Lower lobe of right lung (tissue), 2 donors: ENCODE data around the gene TMEM26. TPM values are rescaled to one million over a fixed set of nuclear protein-coding genes. Genes with fewer than 3 reads are reported as not detected.
A peak's percentile ranks its signal among the peaks of the same experiment; 100 is the strongest.

Source experiments
- ATAC-seq, 2 donors: fragments of 200-7000 bp; cut with Tn5 transposase; one replicate each; pipeline ENCODE4 v1.9.1; 2020 to 2022; ENCODE audit warnings: mild to moderate bottlenecking in 2 of 2, moderate library complexity in 2 of 2
- DNase-seq: peaks from one replicate; pipeline ENCODE4 v3.0.0-alpha.2; 2020
- H3K27ac ChIP-seq: fragments of 200-600 bp; one replicate; pipeline ENCODE4 v1.8.0; 2022
- H3K27me3 ChIP-seq: fragments of 200-600 bp; one replicate; pipeline ENCODE4 v1.8.0; 2022; ENCODE audit warnings: low read depth
- H3K36me3 ChIP-seq: fragments of 200-600 bp; one replicate; pipeline ENCODE4 v1.8.0; 2022; ENCODE audit warnings: mild to moderate bottlenecking
- H3K4me1 ChIP-seq: fragments of 200-600 bp; one replicate; pipeline ENCODE4 v1.8.0; 2022
- H3K4me3 ChIP-seq: fragments of 200-600 bp; one replicate; pipeline ENCODE4 v1.8.0; 2022; ENCODE audit warnings: mild to moderate bottlenecking
- H3K9me3 ChIP-seq: fragments of 200-600 bp; one replicate; pipeline ENCODE4 v1.8.0; 2022
- intact Hi-C: fragments of 100-400 bp; cut with DNase I; formaldehyde crosslinking; loops from one replicate; pipeline ENCODE4 v1.11.0; 2022
- long read RNA-seq: library from polyadenylated mRNA; unstranded; transcript quantifications from one replicate; pipeline ENCODE4 v2.0.0, GENCODE V29; 2021
- total RNA-seq: library from RNA; stranded (reverse); fragmentation: NEBNext Ultra II Directional; extraction: Animal tissue kit (Norgen Biotek cat#: 25700); gene quantifications from one replicate; pipeline ENCODE4 v1.2.1, GENCODE V29; 2021
- TF ChIP-seq, protein P1 (sequence below): fragments of 200-600 bp; IDR thresholded peaks from one replicate; pipeline ENCODE4 v1.8.0; 2022; ENCODE audit warnings: antibody characterized with exemption, mild to moderate bottlenecking
- donor health status: DM: no; HTN: yes; CAD: no; lungs with severe emphysema.

TMEM26 gene
- 1.1 TPM for total RNA-seq
- long read RNA-seq, full-length matches to known transcripts = 1 of 2 reads
- long read RNA-seq, partial matches to known transcripts = 0 of 2 reads
- long read RNA-seq, other reads (novel, unspliced or antisense) = 1 of 2 reads

GRCh38 chr10:61452655-61453641 lies at the start of gene TMEM26:
Gene TMEM26 (minus strand): TSS chr10:61453381. CDS start chr10:61453081, 300 bp downstream.
- no peak within 1 kb of the TSS for H3K27ac ChIP-seq
- DNase-seq (peak; percentile 52), ATAC-seq (peak; percentile 57 to 62)
- peak within 1 kb of the TSS; percentile 58 for H3K4me3 ChIP-seq
- H3K4me1 ChIP-seq = peaks cover 24% of the 10 kb centered on the region
- H3K36me3 ChIP-seq = no peaks in the 10 kb centered on the region
- intact Hi-C loops = no loop called here
- H3K27me3 ChIP-seq = peaks cover 17% of the 10 kb centered on the region
- no peaks in the 10 kb centered on the region for H3K9me3 ChIP-seq
- TF ChIP-seq, protein P1, sequence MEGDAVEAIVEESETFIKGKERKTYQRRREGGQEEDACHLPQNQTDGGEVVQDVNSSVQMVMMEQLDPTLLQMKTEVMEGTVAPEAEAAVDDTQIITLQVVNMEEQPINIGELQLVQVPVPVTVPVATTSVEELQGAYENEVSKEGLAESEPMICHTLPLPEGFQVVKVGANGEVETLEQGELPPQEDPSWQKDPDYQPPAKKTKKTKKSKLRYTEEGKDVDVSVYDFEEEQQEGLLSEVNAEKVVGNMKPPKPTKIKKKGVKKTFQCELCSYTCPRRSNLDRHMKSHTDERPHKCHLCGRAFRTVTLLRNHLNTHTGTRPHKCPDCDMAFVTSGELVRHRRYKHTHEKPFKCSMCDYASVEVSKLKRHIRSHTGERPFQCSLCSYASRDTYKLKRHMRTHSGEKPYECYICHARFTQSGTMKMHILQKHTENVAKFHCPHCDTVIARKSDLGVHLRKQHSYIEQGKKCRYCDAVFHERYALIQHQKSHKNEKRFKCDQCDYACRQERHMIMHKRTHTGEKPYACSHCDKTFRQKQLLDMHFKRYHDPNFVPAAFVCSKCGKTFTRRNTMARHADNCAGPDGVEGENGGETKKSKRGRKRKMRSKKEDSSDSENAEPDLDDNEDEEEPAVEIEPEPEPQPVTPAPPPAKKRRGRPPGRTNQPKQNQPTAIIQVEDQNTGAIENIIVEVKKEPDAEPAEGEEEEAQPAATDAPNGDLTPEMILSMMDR = no peak

DNA sequence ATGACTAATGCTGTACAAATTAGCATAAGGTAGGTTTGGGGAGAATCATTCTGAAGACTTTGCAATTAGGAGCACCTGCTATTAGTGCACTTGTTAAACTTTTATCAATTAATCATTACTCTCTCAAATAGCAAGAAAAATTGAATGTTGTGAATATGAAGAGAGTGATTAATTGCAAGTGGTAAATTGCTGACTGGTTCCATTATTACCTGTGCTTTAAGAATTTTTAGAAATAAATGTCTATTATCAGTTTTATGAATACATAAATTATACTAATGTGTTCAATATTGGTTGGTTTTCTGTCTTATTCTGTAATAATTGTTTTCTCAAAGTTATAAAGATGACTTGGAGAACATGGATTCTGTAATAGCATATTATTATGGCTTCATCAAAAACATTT lies 47.3 kb upstream of the TMEM26 start:
- intact Hi-C loops = no loop called here

DNA sequence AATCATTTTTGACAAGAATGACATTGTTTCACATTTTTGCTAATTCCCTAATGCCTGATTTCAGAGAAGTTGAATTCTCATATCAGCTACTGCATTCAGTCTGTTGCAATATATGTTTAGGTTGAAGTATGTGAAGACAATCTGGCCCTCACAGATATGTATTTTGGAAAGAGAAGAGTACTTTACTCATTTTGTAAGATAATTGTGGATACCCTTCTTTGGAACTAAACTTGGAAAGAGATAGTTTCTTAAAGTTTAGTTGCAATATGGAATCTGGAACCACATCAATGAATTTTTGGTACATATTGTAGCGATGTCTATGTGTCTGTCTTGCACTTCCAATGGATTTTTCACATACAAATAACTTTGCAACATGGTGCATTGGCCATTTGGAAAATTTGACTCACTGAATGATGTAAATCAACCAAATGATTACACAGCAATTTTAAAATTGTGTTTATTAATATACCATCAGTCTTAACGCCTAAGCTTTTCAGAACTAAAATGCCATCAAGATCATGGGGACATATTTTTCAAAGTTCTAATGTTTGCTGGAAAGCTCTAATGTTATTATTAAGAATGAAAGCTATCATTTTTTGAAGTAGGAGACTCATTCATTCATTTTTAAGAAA lies 39.3 kb upstream of the TMEM26 start:
- no peak for DNase-seq
- H3K27ac ChIP-seq = no peak overlapping the region
- H3K4me3 ChIP-seq = no peak overlapping the region
- no peaks in the 10 kb centered on the region for H3K4me1 ChIP-seq
- H3K27me3 ChIP-seq = no peaks in the 10 kb centered on the region
- intact Hi-C loops = no loop called here
- no peak for ATAC-seq
- TF ChIP-seq, protein P1 = no peak
- no peaks in the 10 kb centered on the region for H3K9me3 ChIP-seq
- H3K36me3 ChIP-seq = no peaks in the 10 kb centered on the region

More for the DNA sequence above, 47.3 kb upstream of the TMEM26 start:
- H3K4me3 ChIP-seq = no peak overlapping the region
- H3K9me3 ChIP-seq = no peaks in the 10 kb centered on the region
- TF ChIP-seq, protein P1 = no peak
- no peaks in the 10 kb centered on the region for H3K36me3 ChIP-seq
- H3K27me3 ChIP-seq = no peaks in the 10 kb centered on the region
- no peak for ATAC-seq
- DNase-seq = no peak
- no peaks in the 10 kb centered on the region for H3K4me1 ChIP-seq
- H3K27ac ChIP-seq = no peak overlapping the region

GRCh38 chr10:61487506-61487905 lies 34.3 kb upstream of the TMEM26 start:
- TF ChIP-seq, protein P1 = no peak
- H3K27ac ChIP-seq = no peak overlapping the region
- no peak for DNase-seq
- intact Hi-C loops = no loop called here
- H3K36me3 ChIP-seq = no peaks in the 10 kb centered on the region
- no peak for ATAC-seq
- no peak overlapping the region for H3K4me3 ChIP-seq
- no peaks in the 10 kb centered on the region for H3K9me3 ChIP-seq
- H3K27me3 ChIP-seq = no peaks in the 10 kb centered on the region
- no peaks in the 10 kb centered on the region for H3K4me1 ChIP-seq

DNA sequence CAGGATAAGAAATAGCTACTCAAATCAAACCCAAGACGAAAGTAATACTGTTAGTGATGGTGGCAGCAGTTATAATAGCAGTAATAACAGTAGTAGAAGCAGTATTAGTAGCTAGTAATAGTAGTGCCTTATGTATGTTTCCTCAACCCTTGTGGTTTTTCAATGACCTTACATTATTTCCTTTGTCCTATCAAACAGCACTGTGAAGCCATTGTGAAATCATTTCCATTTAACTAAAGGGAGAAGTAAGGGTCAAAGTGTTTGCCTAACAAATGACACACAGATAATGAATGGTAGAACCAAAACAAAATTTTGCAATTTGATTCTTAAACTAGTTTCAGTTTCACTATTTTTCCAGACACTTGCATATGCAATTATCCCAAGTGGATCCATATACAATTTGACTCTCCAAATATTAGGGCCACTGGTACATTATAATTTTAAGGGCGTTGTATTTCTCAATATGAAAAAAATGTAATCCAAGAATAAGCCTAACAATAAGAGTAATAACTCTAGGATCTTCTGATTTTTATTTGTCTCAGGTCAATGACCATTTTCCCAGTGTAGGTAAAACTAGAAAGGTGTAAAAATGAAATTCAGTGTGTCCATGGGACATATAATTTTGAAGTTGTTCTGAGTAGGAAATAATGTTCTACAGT lies 33.7 kb upstream of the TMEM26 start:
- Histone ChIP-seq H3K27me3 (no peaks in the 10 kb centered on the region), H3K9me3 (no peaks in the 10 kb centered on the region), H3K4me1 (no peaks in the 10 kb centered on the region), H3K27ac (no peak overlapping the region), H3K36me3 (no peaks in the 10 kb centered on the region), H3K4me3 (no peak overlapping the region)
- intact Hi-C loops = no loop called here
- TF ChIP-seq, protein P1 = no peak
- no peak for DNase-seq
- peak; percentile 73 to 78 for ATAC-seq
